Suprapubic skin (tissue), 4 donors: ENCODE results near the gene RFX2.

Experiments
- CTCF ChIP-seq, 2 donors: fragments of 200-600 bp in 1 of 2; fragments of 450-650 bp in 1 of 2; sonication (generic) in 1 of 2; IDR thresholded peaks; one replicate each; pipeline ENCODE4 v1.5.1; 2016 to 2019; ENCODE audit warnings: antibody characterized with exemption in 2 of 2, mild to moderate bottlenecking in 1 of 2, moderate library complexity in 1 of 2
- POLR2A ChIP-seq, 2 donors: fragments of 450-650 bp; IDR thresholded peaks; one replicate each; pipeline ENCODE4 v1.6.1; 2017; ENCODE audit warnings: antibody characterized with exemption in 2 of 2, mild to moderate bottlenecking in 2 of 2, moderate library complexity in 2 of 2
- POLR2AphosphoS5 ChIP-seq, 3 donors: sonication (generic); formaldehyde crosslinking; IDR thresholded peaks; one replicate each; pipeline ENCODE4 v1.6.1; 2017; ENCODE audit warnings: antibody characterized with exemption in 3 of 3

DNA sequence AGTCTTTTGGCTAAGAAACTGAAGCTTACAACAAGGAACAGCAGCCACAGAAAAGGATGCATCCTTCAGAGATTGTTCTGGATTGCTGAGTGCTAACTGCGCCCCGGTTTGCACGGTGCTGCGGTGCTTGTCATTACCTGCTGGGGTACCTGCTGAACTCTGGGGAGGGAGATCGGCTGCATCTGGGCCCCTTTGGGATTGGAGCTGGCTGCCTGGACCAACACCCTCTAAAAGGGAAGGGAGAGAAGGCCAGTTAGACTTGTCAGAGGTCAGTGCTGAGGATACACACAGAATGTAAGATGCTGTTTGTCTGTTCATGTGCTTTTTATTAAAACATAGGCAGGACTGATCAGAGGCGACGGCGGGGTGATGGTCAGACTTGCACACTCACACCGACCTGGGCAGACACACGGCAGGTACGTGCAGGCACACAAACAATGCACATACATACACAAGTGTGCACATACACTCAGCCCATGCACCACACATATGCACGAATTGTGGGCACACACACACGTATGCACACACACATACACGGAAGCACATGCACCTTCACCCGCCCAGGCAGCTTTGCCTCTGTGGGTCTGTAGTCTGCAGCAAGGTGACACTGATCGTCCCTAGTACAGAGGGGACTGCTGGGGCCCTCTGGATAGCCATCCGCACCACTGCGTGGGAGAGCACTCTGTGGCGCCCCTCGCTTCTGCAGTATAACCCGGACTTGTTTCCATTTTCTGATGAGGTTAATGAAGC is 66.1 kb downstream of the RFX2 start:
- TF ChIP-seq POLR2A (IDR thresholded peaks at IDR 0.05) (no peak), CTCF (IDR thresholded peaks at IDR 0.05) (no peak), POLR2AphosphoS5 (IDR thresholded peaks at IDR 0.05) (no peak)
